ENCODE measurements around the gene DNAH5.
"Not testable (repeated sequence)": the region's sequence is repeated elsewhere in the genome, so short reads cannot be mapped to it uniquely, and the experiment has no call there.

DNA sequence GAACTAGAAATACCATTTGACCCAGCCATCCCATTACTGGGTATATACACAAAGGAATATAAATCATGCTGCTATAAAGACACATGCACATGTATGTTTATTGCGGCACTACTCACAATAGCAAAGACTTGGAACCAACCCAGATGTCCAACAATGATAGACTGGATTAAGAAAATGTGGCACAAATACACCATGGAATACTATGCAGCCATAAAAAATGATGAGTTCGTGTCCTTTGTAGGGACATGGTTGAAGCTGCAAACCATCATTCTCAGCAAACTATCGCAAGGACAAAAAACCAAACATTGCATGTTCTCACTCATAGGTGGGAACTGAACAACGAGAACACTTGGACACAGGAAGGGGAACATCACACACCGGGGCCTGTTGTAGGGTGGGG is 40.4 kb upstream of the DNAH5 start:
- not testable (repeated sequence) for TF ChIP-seq CTCF (IDR thresholded peaks at IDR 0.05); EZH2 (IDR thresholded peaks at IDR 0.05; ENCODE audit: borderline replicate concordance, insufficient read depth, low read depth, low read length, poor library complexity, severe bottlenecking)
